DMS 273 (cell line): ENCODE results near the gene NRXN3.
"Not testable (repeated sequence)": the region's sequence is repeated elsewhere in the genome, so short reads cannot be mapped to it uniquely, and the experiment has no call there.

Experiments used
- DNase-seq: peaks from one replicate; lab custom pipeline; 2025; ENCODE audit not compliant: unreplicated experiment; lab: John Stamatoyannopoulos, UW

NRXN3 gene

DNA sequence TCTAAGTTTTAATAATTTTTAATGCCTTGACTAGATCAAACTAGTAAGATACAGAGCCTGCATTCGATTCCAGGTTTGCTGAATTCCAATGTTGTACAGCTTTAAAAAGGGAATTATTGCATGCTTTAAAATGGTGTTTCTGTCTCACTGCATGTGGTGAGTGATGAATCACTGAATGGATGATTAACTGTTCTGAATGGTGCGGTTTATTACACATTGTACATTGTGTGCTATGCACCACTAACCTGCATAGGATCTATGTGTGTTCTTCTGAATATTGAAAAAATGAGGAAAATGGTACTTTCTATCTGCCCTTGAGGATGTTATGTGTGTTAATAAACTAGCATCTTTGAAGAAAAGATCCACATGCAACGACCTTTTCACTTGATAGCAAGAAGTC lies 231.7 kb downstream of the NRXN3 start:
- DNase-seq = no peak

DNA sequence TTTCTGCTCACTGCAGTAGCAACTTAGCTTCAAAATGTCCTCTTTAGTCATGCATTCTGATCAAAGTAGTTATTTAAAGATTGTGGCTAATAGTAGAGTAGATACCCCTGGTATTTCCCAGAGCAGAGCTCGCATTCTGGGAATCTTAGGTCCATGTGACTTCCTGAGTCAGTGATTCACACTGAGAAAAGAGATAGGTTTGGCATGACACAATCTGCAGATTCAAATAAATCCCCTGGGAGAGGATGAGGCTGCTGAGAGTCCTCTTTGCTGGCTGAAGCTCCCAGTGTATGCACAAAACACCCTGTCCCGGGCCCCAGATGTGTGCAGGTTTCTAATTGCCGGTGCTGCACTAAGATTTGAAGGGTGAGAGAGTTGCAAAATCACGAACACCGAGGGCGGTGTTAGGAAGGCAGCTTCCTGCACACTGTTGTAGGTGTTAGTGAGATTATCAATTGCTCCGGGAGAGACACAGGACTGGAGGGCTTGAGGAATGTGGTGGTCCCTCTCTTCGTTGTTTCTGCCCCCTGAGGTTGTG lies 233.2 kb downstream of the NRXN3 start:
- DNase-seq = no peak

DNA sequence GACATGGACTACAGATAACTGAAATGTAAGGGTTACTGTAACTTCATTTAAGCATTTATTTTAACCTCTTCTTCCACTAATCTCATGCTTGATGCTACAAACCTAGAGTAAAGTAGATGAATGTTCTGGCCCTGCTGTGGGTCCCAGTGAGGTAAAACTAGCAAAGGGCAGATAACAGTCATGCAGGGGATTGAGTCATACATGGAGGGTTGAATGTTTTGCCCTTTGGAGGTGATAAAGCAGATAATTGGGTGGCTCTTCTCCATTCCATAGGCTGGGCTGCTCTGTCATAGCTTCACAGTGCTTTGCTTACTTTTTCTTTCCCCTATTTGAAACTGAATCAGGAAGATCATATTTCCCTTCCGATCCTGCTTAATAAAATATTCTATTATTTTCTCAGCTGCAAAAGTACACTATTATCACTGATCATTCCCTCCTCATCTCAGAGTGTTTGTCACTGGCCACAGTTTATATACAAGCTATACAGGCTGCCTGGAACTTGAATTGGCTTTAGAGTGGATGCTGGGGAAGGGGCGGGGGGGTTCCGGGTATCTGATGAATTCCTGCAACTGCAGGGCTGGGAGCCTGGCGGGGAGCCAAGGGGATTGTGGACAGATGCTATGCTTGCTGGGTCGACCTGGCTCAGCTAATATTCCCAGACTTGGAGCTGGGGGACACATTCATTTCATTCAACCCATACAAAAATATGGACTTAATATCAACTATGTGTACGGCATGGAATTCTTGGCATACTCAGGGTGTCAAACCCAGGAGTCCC lies 235.1 kb downstream of the NRXN3 start:
- DNase-seq = peak; percentile 28

DNA sequence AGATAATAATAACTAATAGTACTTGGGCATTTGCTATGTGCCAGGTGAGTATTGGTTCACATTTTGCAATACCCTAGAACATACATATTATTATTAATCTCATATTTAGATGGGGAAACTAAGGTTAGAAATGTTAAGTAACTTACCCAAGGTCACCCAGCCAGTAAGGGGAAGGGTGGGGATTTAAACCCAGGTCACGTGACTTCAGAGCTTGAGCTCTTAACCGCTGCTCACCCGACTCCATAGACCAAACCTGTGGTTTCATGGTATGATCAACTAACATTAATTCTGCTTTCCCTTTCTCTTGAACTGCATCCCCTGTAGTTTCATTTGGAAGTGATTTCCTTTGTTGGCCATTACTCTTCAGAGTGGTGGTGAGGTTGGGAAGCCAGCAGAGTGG lies 242.3 kb downstream of the NRXN3 start:
- no peak for DNase-seq

DNA sequence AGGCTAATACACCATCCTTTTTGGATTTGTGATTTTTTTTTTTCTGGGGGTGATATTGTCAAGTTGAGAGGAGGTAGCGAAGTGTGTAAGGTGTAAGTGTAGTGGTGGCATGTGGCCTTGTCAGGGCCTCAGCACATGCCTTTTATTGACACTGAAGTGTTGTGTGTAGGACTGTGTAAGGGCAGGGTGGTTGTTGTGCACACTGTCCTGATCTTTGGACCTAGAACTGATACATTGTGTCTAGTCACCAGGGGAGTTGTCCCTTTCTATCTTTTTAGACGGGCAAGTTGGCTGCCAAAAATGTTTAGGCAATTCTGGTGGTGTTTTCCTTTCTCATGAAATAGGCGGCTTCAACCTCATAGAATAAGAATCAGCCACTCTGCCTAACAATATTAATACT lies 244.0 kb downstream of the NRXN3 start:
- no peak for DNase-seq

DNA sequence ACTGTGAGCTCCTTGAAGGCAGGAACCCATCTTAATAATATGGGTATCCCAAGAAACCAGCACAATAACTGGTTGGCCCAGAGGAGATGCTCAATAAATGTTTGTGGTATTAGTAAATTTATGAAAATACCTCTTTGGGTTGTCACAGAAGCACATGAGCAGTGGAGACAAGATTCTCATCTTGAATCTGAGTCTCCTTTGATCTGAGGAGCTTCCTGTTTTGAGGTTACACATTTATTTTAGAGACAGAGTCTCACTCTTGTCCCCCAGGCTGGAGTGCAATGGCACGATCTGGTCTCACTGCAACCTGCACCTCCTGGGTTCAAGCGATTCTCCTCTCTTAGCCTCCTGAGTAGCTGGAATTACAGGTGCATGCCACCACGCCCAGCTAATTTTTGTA lies 247.4 kb downstream of the NRXN3 start:
- no peak for DNase-seq

DNA sequence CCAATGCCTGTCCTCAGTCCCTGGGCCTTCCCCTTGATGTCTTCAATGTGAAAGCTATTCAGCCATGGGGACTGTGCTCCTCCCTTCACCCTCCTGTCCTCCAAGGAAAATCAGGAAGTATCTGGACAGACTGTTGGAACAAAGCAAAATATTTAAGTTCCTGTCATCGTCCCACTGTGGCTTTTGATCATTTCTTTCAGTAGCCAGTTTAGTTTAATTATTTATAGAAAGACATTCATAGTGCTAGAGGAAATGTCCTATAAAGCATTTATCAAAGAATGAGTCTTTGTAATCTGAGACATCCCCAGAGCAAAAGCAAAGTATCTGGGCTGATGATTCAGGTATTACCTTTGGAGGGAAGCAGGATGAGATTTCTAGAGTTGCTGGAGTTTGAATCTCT lies 254.1 kb downstream of the NRXN3 start:
- DNase-seq = no peak

DNA sequence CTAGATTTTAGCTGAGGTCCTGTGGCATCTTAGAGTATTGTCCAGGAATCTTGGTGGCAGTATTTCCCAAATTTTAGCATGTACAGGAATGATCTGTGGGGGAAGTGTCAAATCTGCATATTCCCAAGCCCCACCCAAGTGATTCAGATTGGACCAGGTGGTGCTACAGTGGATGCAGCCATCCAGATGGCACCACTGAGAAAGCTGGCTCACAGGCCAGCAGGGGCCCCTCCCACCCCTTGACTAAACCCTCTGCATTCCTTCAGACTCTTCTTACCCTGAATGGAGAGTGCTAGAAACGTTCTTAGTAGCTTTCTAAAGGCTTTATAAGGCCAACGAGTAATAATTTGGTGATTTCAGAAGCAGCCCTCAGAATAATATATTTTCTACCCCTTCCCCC lies 255.2 kb downstream of the NRXN3 start:
- DNase-seq = peak; percentile 12

DNA sequence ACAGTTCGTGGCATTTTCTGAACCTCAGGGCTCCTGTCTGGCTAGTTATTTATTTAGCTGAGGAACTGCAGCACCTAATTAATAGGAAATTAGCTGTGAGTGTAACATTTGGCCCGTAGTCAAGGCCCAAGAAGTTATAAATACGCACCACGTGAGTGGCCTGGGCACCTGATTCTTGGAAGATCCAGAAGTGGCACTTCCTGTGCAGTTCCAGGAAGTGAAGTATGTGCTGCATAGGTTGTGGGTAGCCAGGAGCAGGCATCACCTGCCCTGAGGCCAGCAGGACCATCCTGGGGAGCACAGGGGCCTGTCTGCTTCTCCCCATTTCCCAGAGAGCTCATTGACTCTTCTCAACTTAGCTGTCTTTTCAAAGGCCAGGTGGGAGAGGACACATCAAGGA lies 255.6 kb downstream of the NRXN3 start:
- no peak for DNase-seq

DNA sequence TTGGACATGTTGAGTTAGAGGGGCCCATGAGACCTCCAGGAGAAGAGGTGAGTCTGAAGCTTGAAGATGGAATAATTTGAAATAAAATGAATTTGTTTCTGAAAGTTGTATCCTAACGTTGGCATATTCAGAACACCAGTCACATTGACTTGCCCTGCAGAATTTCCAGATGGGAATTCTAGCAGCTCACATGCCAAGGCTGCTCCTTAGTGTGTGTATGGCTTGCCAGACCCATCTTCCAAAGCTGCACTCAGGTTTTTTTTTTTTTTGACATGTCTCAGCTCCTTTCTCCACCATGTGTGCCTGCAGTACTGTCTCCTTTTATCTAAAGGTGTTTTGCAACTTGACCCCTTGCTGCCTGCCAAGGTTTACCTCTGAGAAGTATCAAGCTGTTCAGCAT lies 261.9 kb downstream of the NRXN3 start:
- DNase-seq = no peak

DNA sequence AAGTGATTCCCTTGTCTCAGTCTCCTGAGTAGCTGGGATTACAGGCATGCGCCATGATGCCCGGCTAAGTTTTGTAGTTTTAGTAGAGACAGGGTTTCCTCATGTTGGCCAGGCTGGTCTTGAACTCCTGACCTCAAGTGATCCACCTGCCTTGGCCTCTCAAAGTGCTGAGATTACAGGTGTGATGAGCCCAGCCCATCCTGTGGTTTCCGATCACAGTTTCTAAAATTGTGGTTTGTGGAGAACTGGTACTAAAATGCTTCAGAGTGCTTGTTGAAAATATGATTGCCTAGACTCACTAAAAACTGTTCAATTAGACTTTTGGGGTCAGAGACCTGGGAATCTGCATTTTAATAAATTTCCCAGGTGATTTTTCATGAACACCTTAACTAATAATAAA lies 267.3 kb downstream of the NRXN3 start:
- DNase-seq = not testable (repeated sequence)

DNA sequence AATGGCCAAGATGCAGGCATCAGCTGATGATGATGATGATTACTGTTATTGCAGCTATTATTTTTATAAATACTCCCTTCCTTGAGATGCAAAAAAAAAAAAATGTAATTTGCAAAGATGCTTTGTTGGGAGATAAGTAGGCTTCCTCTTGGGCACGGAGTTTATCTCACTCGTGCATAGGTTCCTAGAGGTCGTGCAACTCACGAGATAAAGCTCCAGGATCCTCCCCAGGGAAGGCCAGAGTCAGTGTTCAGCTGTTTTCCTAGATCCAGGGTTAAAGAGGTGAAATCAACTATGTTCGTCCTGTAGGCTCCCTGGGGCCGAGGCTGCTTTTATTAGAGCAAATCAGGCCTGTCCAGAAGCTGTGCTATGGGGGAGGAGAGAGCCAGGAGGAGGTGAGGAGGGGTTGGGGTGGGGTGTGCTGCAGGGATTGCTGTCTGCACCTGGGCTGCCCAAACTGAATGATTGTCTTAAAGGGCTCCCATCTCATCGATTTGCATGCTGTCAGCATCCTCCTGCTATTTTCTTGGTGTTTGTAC lies 270.3 kb downstream of the NRXN3 start:
- no peak for DNase-seq

DNA sequence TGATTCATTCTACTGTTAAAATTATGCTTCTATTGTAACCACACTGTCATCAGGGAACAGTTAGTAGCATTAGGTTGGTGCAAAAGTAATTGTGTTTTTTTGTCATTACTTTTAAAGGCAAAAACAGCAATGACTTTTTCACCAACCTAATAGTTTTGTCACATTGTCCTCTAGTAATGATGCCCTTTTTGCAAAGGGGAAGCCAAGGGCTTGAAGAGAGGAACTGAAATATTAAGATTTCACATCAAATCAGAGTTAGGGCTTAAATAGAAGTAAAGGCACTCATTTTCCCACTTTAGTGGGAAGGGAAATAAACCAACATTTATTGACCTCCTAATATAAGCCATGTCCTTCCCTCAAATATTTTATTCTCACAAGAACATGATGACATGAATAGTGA lies 273.7 kb downstream of the NRXN3 start:
- no peak for DNase-seq

DNA sequence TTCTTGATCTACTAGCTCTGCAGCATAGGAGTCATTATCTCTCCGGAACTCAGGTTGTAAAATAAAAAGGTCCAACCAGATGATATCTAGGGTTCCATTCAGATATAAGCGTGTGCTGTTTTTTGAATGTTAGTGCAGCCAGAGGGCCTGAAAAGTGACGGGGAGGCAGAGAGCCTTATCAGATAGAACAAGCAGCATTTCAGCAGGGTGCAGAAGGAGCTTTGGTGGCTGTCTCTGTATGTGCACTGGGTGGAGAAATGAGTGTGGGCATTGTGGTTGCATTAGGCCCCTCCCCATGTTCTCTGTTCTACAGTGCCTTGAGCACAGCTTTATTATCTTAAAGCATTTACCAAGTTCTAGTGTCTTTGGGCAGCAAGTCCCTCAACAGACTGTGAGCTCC lies 275.1 kb downstream of the NRXN3 start:
- no peak for DNase-seq

DNA sequence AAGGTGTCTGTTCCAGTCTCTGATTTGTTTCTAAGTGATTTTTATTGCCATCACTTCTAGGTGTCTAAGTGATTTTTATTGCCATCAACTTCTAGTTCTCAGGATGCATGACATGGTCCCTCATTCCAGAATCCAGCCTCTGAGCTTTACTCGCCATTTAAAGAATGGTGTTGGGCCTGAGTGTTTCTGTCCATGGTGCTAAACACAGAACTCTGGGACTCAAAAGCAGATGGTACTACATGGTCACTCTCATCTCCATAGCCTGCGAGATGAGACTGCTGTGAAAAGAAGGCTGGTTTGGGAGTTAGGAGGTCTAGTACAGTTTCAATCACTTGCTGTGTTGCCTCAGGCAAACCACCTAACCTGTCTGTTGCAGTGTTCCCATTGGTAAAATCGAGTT lies 276.6 kb downstream of the NRXN3 start:
- no peak for DNase-seq

DNA sequence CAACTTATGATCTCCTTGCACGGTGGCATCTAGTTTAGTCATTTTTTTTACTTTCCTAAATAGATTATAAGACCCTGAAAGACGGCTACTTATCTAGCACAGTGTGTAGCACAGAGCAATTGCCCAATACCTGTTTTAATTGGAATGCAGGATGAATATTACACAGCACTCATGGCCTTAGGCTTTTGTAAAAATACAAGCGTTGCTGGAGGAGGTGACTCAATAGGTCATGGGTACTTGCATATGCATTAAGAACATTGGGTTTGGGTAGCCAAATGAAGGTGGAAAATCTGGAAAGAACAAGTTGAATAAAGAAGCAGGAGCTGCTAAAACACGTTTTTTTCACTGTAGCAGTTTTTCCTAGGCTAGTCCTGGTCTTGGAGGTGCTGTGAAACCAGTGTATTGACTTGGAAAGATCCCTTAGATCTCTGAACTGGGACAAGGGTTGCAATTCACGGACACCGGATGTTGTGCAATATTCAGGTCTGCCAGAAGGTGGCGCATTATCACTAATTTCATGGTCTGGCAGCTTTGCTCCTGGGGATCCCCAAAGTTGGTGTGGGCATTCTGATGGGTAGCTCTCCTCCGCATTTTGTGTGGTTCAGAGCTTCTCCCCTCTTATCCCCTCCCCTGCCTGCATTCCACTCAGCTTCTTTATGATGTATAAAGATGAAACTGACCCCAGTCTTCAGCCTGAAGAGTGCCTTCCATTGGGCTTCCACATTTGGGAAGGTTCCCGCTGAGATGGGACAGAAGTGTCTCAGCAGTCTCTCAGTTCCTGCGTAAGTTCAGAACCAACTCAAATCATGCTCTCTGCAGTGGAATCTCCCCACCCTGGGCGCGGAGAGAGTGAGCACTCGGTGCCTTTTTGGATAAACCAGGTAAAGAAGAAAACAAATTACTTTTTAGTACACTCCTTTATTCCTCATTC lies 278.3 kb downstream of the NRXN3 start:
- peak; percentile 69 for DNase-seq

DNA sequence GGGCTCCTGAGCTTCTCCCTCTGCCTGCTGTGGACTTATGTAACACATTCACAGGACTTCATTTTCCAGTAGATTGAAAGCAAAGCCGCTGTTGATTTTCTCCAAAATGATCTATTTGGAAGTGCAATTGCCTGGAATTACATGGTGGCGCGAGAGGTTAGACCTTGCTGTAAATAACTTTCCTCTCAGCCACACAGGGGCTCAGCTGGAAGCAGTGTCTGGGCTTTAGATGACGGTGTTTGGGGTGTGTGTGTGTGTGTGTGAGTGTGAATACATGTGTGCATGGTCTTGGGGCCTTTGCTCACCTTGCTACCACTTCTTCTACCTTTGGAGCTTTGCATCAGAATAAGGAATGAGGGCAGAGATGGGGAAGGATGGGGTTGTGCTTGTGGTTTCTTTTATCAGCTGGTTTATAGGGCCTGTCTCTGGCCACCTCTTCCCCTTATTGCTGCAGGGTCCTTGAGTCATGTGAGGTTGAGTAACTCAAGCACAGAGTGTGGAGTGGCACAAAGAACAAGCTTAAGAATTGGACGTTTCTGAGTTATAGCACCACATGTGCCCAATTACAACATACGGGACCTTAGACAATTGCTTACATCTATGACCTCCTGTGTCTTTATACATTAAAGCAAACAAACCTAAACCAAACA lies 280.6 kb downstream of the NRXN3 start:
- DNase-seq = no peak

DNA sequence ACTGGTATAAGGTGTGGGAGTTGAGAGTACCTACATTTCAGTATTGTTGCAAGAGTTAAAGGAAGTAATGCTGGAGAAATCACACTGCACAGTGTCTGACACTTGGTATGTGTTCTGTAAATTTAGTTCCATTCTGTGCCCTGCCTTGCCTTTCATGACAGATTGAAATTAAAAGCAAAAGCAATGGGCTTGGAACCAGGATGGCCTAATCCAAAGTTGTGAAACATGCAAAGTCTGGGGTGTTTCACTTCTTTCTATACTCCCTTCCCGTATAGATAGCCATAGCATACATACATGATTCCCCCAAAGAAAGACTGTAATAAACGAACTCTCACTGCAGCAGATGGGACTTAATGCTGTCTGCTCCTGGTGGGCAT lies 281.1 kb downstream of the NRXN3 start:
- DNase-seq = no peak

DNA sequence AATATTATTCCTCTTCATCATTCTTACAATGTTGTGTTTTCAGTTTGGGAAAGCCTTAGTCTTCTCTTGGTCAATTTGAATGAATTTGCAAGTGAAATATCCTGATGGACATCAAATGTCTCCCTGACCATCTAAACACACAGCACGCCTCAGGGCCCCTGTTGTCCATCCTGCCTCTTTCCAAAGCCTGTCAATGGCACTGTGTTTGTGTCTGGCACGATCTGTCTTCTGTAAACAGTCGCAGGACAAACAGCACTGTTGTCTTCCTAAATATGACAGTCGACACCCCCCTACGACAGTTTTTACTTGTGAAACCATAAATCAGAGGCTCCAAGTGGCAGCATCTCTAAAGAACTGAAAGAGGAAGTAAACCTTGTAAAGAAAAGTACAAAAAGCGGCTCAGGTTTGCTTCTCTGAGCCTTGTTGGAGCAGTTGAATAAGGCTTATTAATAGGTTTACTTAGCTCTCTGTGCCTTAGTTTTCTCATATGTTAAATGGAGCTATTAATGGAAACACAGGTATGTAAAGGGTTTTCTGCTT lies 285.8 kb downstream of the NRXN3 start:
- DNase-seq = no peak

DNA sequence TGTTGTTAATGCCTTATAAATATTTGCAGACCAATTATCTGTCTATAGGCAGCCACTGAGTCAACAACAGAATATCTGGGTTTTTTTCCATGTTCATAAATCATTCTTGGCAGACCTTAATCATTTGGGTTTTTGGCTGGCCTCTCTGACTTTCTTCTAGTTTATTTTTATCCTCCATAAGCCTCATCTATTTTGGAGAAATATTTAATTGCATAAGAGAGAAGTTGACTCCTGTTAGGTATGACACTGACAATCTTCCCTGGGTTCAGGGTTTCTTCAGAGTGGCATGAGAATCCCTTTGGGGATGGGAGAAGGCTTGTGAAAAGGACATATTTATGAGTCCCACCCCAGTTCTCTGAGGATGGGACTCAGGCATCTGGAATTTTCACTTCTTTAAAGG lies 299.8 kb downstream of the NRXN3 start:
- no peak for DNase-seq
